HCT116 (cell line): ENCODE measurements around the gene SWAP70. TPM values are rescaled to one million over a fixed set of nuclear protein-coding genes. Genes with fewer than 3 reads are reported as not detected.

Source experiments
- ATAC-seq: fragments of 200-7000 bp; cut with Tn5 transposase; 2 replicates; pipeline ENCODE4 v1.9.1; 2020; ENCODE audit warnings: mild to moderate bottlenecking, moderate library complexity
- BruUV-seq: library from RNA; stranded (reverse); fragments of 400-500 nt; replicated peaks from 2 replicates; lab custom pipeline; 2021; lab: Mats Ljungman, UMichigan
- CTCF ChIA-PET: fragments of 300-600 bp; sonication (Branson Sonifier 250); formaldehyde crosslinking; loops from one replicate; lab custom pipeline; 2021; ENCODE audit warnings: antibody characterized with exemption; lab: Charles Lee
- POLR2A ChIA-PET: fragments of 300-600, 350-600 bp; sonication (Branson Sonifier 250); formaldehyde crosslinking; loops from one replicate; lab custom pipeline; 2021; ENCODE audit warnings: antibody characterized with exemption; lab: Charles Lee
- RAD21 ChIA-PET, 2 experiments: fragments of 300-600 bp; sonication (Branson Sonifier 250); formaldehyde crosslinking; loops; one replicate each; lab custom pipeline; 2023; ENCODE audit warnings: low total read pairs in 2 of 2; ENCODE audit not compliant: uncharacterized antibody in 2 of 2, unreplicated experiment in 2 of 2, low non-redundant PET in 1 of 2; lab: Charles Lee
- DNase-seq: peaks from one replicate; pipeline ENCODE4 v3.0.0-alpha.2; 2010; ENCODE audit warnings: low read depth, low spot score
- H2AFZ ChIP-seq: fragments of 200-600 bp; shearing (Covaris generic), sonication (generic); 2 replicates; pipeline ENCODE4 v1.6.1; 2017; ENCODE audit warnings: low read depth, mixed run types, mixed read lengths, antibody characterized with exemption, low read length; ENCODE audit not compliant: poor library complexity, severe bottlenecking
- H3K27ac ChIP-seq: 2 replicates; pipeline ENCODE4 v1.5.1; 2012; ENCODE audit warnings: low read depth, low read length
- H3K27me3 ChIP-seq: fragments of 200-600 bp; sonication (generic); 2 replicates; pipeline ENCODE4 v1.6.1; 2016; ENCODE audit warnings: mixed run types, low read length, mixed read lengths; ENCODE audit not compliant: insufficient read depth
- H3K36me3 ChIP-seq, 2 experiments: fragments of 200-500 bp in 1 of 2; fragments of 200-600 bp in 1 of 2; sonication (Bioruptor generic) in 1 of 2; sonication (generic) in 1 of 2; 2 replicates each; pipeline versions ENCODE4 v1.5.1 to v1.6.1; 2014 to 2016; ENCODE audit warnings: low read length in 2 of 2, inconsistent platforms in 1 of 2, mixed read lengths in 1 of 2, mixed run types in 1 of 2; ENCODE audit not compliant: insufficient read depth in 2 of 2, control insufficient read depth in 1 of 2
- H3K4me1 ChIP-seq, 2 experiments: fragments of 200-600 bp in 1 of 2; sonication (generic) in 1 of 2; 2 replicates each; pipeline versions ENCODE4 v1.5.1 to v1.6.1; 2012 to 2017; ENCODE audit warnings: low read length in 2 of 2, inconsistent platforms in 1 of 2, mild to moderate bottlenecking in 1 of 2, mixed read lengths in 1 of 2, mixed run types in 1 of 2, moderate library complexity in 1 of 2; ENCODE audit not compliant: insufficient read depth in 2 of 2, control insufficient read depth in 1 of 2
- H3K4me2 ChIP-seq: fragments of 200-600 bp; sonication (generic); 2 replicates; pipeline ENCODE4 v1.6.1; 2017; ENCODE audit warnings: mixed run types, low read length, mixed read lengths
- H3K4me3 ChIP-seq, 2 experiments: fragments of 200-600 bp in 1 of 2; sonication (generic) in 1 of 2; replicated peaks in 1 of 2; 2 replicates each; pipeline ENCODE4 v1.5.1; 2011 to 2016; ENCODE audit warnings: low read length in 2 of 2, control low read depth in 1 of 2, low read depth in 1 of 2, mild to moderate bottlenecking in 1 of 2, mixed read lengths in 1 of 2, mixed run types in 1 of 2
- H3K79me2 ChIP-seq: fragments of 200-600 bp; sonication (generic); 2 replicates; pipeline ENCODE4 v1.6.1; 2017; ENCODE audit warnings: mild to moderate bottlenecking, mixed run types, low read length, moderate library complexity, mixed read lengths; ENCODE audit not compliant: insufficient read depth
- H3K9ac ChIP-seq: fragments of 200-600 bp; sonication (generic); 2 replicates; pipeline ENCODE4 v1.6.1; 2016; ENCODE audit warnings: low read length, mixed read lengths
- H3K9me2 ChIP-seq: fragments of 200-600 bp; sonication (generic), shearing (Covaris generic); 2 replicates; pipeline ENCODE4 v1.6.1; 2017; ENCODE audit warnings: mixed run types, mild to moderate bottlenecking, moderate library complexity; ENCODE audit not compliant: insufficient read depth
- H3K9me3 ChIP-seq, 2 experiments: fragments of 200-500 bp in 1 of 2; fragments of 200-600 bp in 1 of 2; sonication (Bioruptor generic) in 1 of 2; sonication (generic) in 1 of 2; 2 replicates each; pipeline ENCODE4 v1.6.1; 2014 to 2017; ENCODE audit warnings: low read length in 2 of 2, mixed read lengths in 2 of 2, inconsistent platforms in 1 of 2, low read depth in 1 of 2, mild to moderate bottlenecking in 1 of 2, mixed run types in 1 of 2, moderate library complexity in 1 of 2; ENCODE audit not compliant: control insufficient read depth in 1 of 2, insufficient read depth in 1 of 2
- H4K20me1 ChIP-seq: fragments of 200-600 bp; sonication (generic), shearing (Covaris generic); 2 replicates; pipeline ENCODE4 v1.6.1; 2017; ENCODE audit warnings: mixed run types, mild to moderate bottlenecking, moderate library complexity; ENCODE audit not compliant: insufficient read depth
- CEBPB ChIP-seq: IDR thresholded peaks from 2 replicates; pipeline ENCODE4 v1.6.1; 2012; ENCODE audit warnings: low read depth
- EGR1 ChIP-seq: IDR thresholded peaks from 2 replicates; pipeline ENCODE4 v1.6.1; 2012; ENCODE audit warnings: low read depth
- ELF1 ChIP-seq: IDR thresholded peaks from 2 replicates; pipeline ENCODE4 v1.6.1; 2012; ENCODE audit warnings: low read depth, borderline replicate concordance
- FOSL1 ChIP-seq: IDR thresholded peaks from 2 replicates; pipeline ENCODE4 v1.6.1; 2012; ENCODE audit warnings: low read depth
- JUND ChIP-seq: IDR thresholded peaks from 2 replicates; pipeline ENCODE4 v1.6.1; 2012
- MAX ChIP-seq: IDR thresholded peaks from 2 replicates; pipeline ENCODE4 v1.6.1; 2012
- POLR2A ChIP-seq: IDR thresholded peaks from 2 replicates; pipeline ENCODE4 v1.7.0; 2011; ENCODE audit warnings: borderline replicate concordance; ENCODE audit not compliant: insufficient read depth, insufficient read length; ENCODE audit errors: extremely low read depth
- POLR2AphosphoS5 ChIP-seq: IDR thresholded peaks from 2 replicates; pipeline ENCODE4 v1.6.1; 2011; ENCODE audit warnings: mild to moderate bottlenecking, low read depth, low read length, moderate library complexity
- RAD21 ChIP-seq: IDR thresholded peaks from 2 replicates; pipeline ENCODE4 v1.6.1; 2012; ENCODE audit warnings: low read depth, mild to moderate bottlenecking
- SIN3A ChIP-seq: IDR thresholded peaks from 2 replicates; pipeline ENCODE4 v1.6.1; 2012; ENCODE audit warnings: low read depth
- SRF ChIP-seq: IDR thresholded peaks from 2 replicates; pipeline ENCODE4 v1.6.1; 2012; ENCODE audit warnings: low read depth
- intact Hi-C: fragments of 100-400 bp; cut with micrococcal nuclease; formaldehyde crosslinking; loops from 2 replicates; pipeline ENCODE4 v1.10.0; 2022
- total RNA-seq: library from RNA; stranded (reverse); gene quantifications from one replicate; pipeline ENCODE4 v1.2.1, GENCODE V29; 2021; ENCODE audit not compliant: unreplicated experiment
- TF ChIP-seq, protein P1 (sequence below): IDR thresholded peaks from 2 replicates; pipeline ENCODE4 v1.6.1; 2011; ENCODE audit warnings: mild to moderate bottlenecking, low read length, moderate library complexity; ENCODE audit not compliant: insufficient replicate concordance; ENCODE audit errors: extremely low read depth

Gene SWAP70
- total RNA-seq, 1 experiment from 2014 or later: 20.6 TPM

DNA sequence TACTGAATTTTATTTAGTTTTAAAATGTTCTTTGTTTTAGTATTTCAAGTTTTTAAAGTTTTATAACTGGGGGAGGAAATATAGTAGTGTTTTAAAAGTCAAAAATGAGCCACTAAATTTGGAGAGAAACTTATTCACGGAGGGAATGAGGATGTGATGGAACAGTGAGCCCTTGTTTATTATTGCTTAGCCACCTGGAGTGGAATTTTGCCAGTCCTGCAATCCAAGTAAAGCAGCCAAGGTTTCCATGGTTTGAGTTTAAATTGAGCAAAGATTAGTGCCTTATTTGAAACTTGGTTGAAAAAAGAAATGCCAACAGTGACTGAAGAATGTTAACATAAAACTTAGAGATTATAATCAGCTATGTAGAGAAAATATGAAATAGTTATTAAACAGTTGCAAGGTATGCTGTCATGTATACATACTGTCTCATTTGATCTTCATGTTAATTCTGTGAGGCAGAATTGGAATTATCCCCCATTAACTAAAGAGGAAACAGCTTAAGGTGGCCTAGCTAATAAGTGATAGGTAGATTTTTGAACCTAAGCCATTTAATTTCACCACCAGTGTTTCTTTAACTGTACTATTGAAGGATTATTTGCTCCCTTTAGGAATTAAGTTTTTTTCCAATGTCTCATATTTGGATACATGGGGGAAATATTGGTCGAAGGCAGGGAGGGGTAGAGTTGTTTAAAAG is 36.4 kb downstream of the SWAP70 start:
- RAD21 ChIA-PET: no interaction called here
- no peak for DNase-seq

GRCh38 chr11:9701799-9702198 is 37.9 kb downstream of the SWAP70 start:
- intact Hi-C loops: no loop called here
- no peak for TF ChIP-seq FOSL1
- TF ChIP-seq POLR2A: no peak
- no peak for TF ChIP-seq POLR2AphosphoS5
- no peak for TF ChIP-seq ELF1
- no peak for TF ChIP-seq SRF
- TF ChIP-seq RAD21: no peak
- TF ChIP-seq, protein P1, sequence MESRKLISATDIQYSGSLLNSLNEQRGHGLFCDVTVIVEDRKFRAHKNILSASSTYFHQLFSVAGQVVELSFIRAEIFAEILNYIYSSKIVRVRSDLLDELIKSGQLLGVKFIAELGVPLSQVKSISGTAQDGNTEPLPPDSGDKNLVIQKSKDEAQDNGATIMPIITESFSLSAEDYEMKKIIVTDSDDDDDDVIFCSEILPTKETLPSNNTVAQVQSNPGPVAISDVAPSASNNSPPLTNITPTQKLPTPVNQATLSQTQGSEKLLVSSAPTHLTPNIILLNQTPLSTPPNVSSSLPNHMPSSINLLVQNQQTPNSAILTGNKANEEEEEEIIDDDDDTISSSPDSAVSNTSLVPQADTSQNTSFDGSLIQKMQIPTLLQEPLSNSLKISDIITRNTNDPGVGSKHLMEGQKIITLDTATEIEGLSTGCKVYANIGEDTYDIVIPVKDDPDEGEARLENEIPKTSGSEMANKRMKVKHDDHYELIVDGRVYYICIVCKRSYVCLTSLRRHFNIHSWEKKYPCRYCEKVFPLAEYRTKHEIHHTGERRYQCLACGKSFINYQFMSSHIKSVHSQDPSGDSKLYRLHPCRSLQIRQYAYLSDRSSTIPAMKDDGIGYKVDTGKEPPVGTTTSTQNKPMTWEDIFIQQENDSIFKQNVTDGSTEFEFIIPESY: no peak
- Histone ChIP-seq H4K20me1 (no peaks in the 10 kb centered on the region), H3K36me3 (no peaks in the 10 kb centered on the region), H3K9me2 (no peaks in the 10 kb centered on the region), H3K4me2 (no peak overlapping the region), H3K9ac (no peak overlapping the region), H2AFZ (no peak overlapping the region), H3K79me2 (no peaks in the 10 kb centered on the region; the same call in 1 of the 2 replicates), H3K27ac (no peak overlapping the region), H3K9me3 (no peaks in the 10 kb centered on the region), H3K4me1 (peaks cover 0 to 5% of the 10 kb centered on the region in 2 experiments; a peak in 2 of 4 replicates), H3K4me3 (no peak overlapping the region), H3K27me3 (no peaks in the 10 kb centered on the region)
- ChIA-PET RAD21 (no interaction called here), CTCF (no interaction called here), POLR2A (no interaction called here)
- BruUV-seq: no TSS peak
- DNase-seq (no peak), ATAC-seq (no peak)

More for the DNA sequence above, 36.4 kb downstream of the SWAP70 start:
- ATAC-seq: no peak
- CTCF ChIA-PET: no interaction called here
- Histone ChIP-seq H3K4me3 (no peak overlapping the region), H3K9me3 (no peaks in the 10 kb centered on the region), H3K36me3 (no peaks in the 10 kb centered on the region), H2AFZ (no peak overlapping the region), H3K27ac (no peak overlapping the region), H3K79me2 (no peaks in the 10 kb centered on the region; the same call in 1 of the 2 replicates), H3K4me2 (no peak overlapping the region), H3K4me1 (peaks cover 0 to 5% of the 10 kb centered on the region in 2 experiments; a peak in 2 of 4 replicates), H3K9ac (no peak overlapping the region), H3K27me3 (no peaks in the 10 kb centered on the region), H3K9me2 (no peaks in the 10 kb centered on the region), H4K20me1 (no peaks in the 10 kb centered on the region)
- TF ChIP-seq JUND (no peak), SRF (no peak), ELF1 (no peak), SIN3A (no peak), CEBPB (no peak), MAX (no peak), EGR1 (no peak)
- intact Hi-C loops: no loop called here
- POLR2A ChIA-PET: no interaction called here
- BruUV-seq: no TSS peak
